ENCODE measurements around the gene TTC16.

The TTC16 gene

GRCh38 chr9:127715470-127716337 is at the start of gene TTC16, which contains the start of gene PTRH1:
Gene TTC16 (plus strand): TSS chr9:127716079. CDS start chr9:127716146, 67 bp downstream.
Gene PTRH1 (minus strand): TSS chr9:127715663. CDS start chr9:127715639, 24 bp downstream.
- DNase-seq, result peak; percentile 94

- no peak for DNase-seq
Measured at GRCh38 chr9:127667127-127667844, 48.6 kb upstream of the TTC16 start.

GRCh38 chr9:127667906-127668305 is 48.0 kb upstream of the TTC16 start:
- DNase-seq, result no peak

DNA sequence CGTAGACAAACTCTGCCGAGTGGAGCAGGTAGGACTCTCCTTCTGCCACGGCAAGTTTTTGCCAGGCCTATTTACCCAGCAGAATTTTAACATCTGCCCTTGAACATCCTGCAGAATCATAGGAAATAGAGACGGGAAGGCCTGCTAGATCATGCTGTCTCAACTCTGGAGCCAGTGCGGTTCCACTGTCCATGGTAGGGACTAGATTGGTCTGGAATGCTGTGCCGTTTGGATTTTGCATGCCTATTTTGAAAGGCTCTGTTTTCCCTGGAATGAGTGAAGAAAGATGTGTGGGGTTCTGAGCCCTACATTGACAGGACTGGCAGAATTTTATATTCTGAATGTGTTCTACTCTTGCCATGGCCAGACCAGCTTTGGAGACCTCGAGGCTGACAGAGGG is 42.6 kb upstream of the TTC16 start:
- no peak for DNase-seq

DNA sequence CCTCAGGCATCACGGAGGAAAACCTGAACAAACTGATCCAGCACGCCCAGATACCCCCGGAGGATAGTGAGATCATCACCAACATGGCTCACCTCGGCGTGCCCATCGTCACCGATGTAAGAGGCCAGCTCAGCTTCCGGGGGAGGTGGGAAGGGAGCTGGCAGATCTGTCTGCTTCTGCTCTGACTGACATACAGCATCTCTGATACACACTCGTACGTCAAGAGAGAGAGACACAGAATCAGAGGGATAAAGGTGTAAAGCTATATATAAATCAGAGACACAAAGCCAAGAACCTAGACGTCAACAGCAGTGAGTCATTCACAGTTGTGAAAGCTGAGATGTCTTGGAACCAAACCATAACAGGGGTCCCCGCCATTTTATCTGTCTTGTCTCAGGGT is 39.2 kb upstream of the TTC16 start:
- no peak for DNase-seq

GRCh38 chr9:127679506-127679905 is 36.4 kb upstream of the TTC16 start:
- DNase-seq, result no peak

DNA sequence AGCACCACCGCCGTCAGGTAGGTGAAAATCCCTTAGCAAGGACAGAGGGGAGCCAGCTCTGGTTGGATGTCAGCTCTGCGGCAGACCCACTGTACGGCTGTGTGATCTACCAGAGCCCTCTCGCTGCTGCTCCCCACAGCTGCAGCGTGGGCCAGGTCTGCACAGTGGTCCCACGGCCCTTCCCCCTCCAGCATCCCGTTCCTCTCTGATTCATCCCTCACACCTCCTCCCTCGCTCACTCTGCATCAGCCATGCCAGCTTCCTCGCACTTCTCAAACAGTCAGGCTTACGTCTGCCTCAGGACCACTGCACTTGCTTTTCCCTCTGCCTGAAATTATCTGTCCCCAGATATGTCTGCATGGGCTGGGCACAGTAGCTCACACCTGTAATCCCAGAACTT is 35.7 kb upstream of the TTC16 start:
- DNase-seq, result no peak

DNA sequence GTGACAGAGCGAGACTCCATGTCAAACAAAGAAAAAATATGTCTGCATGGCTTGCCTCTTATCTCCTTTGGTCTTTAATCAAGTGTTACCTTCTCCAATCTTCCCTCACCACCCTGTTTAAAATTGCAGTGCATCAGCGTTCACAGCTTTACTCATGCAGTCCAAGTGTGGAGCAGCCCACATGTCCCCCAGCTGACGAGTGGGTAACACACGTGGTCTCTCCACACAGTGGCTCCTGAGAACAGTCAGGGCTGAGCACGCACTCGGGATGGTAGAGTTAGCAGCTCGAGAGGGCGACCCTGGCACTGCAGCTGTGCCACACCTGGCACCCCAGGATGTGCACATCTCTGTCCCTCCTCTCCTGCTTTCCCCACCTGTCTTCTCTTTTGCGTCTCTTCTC is 35.0 kb upstream of the TTC16 start:
- DNase-seq, result no peak

DNA sequence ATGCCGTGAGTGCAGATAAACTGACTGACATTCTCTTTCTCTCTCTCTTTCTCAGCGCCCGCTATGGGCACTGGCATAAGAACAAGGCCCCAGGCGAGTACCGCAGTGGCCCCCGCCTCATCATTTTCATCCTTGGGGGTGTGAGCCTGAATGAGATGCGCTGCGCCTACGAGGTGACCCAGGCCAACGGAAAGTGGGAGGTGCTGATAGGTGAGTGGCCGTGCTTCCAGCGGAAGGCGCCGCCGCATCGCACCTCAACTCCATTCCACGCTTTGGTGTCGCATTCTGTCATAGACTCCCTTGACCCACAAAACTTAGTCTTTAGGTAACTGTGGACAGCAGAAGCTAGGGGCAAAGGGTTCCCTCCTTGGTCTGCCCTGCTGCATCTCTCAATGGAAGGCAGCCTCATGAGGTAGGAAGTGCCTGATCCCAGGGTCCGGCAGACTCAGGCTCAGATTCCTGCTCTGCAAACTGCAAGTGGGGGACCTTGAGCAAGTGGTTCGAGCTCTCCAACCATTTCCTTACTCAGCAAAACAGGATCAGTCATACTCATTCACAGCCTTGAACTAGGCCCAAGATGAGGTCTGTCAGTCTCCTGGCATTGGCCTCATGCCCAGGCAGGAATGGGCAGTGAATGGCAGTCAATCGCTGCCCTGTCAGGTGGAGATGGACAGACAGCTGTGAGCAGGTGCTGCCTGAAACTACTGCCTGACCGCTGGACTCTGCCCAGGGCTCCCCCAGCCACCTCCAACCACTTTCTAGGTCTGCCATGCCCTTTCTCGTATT is 33.3 kb upstream of the TTC16 start:
- DNase-seq, result no peak

GRCh38 chr9:127683723-127684122 is 32.2 kb upstream of the TTC16 start:
- peak; percentile 63 for DNase-seq

DNA sequence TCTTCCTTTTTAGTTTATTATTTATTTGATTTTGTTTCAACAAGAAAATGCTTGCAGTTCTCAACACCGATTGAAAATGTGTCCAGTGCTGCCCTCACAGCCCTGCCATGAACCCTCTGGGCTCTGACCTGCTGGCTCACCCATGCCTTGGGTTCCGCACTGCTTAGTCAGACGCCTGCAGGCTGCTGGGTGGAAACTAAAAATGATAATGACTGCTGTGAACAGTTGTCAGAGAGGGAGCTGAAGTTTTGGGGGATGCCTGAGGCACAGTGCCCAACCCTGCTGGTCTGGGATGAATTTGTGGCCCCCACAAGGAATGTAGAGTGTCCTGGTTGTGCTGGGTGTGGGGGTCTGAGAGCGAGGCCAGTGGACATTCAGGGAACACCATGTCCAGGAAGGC is 31.3 kb upstream of the TTC16 start:
- DNase-seq, result peak; percentile 37

DNA sequence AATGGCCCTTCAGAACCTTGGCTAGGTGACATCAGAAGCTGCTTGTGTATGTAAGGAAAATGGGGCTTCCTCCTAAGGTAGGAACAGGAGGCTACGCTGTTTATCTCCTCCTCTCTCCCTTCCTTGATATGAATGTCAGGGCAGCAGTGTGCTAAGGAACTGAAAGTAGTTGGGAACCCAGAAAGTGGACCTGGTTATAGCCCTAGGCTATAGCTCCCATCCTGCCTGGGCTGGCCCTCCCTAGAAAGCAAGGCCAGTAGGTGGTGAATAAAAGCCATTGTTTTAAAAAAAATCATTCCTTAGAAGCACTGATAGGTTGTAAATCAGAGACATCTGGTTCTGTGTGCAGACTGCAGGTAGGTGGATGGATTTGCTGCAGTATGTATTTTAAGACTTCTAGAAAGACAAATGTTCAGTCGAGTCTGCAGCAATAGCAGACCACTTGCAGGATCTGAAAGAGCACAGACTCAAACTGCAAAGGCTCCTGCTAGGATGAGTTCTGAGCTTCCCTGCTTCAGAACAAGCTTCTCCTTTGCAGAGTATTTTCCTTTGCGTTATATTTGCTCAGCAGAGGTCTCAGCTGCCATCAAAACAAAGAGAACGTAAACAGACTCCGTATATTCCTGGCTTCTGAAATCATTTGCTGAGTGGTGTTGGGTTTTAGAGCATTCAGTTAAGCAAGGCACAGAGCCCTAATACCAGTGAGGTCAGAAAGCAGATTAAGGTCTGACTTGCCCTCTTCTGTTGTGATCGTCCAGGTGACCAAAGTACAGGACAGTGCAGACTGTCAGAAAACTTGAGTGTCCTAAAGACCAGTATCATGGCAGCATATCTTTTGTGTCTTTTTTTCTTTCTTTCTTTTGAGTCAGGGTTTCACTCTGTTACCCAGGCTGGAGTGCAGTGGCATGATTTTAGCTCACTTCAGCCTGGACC is 29.2 kb upstream of the TTC16 start:
- no peak for DNase-seq

DNA sequence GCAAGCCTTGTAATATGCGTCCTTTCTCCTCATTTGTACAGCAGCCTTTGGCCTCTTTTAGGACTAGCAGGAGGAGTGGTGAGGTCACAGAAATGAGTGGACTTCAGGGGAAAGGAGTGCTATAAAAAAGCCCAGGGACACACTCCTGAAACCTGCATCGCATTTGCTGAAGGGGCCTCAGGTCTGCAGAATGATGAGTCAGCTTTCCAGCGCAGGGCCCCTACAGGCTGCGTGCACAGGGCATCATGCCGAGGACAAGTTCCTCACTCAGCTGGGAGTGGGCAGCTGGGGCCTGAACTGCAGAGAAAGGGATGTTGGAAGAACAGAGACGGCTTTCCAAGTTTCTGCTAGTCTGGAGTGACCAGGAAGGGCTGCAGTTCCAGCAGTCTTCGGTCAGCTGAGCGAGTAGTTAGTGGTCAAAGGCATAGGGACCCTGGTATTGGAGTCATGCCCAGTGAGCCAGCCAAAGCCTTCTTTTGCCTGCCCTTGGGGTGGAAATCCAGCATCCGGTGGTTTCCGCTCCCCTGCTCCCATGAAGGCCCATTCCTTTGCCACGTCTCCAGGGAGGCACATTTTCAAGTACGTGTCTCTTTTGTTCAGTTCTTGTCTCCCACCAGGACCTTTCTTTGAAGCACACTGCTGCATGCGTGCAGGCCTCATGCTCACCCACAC is 26.4 kb upstream of the TTC16 start:
- DNase-seq, result no peak

DNA sequence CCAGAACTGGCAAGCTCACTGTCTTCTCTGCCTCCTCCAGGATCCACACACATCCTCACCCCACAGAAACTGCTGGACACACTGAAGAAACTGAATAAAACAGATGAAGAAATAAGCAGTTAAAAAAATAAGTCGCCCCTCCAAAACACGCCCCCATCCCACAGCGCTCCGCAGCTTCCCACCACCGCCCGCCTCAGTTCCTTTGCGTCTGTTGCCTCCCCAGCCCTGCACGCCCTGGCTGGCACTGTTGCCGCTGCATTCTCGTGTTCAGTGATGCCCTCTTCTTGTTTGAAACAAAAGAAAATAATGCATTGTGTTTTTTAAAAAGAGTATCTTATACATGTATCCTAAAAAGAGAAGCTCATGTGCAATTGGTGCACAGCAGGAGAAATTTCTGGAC is 25.1 kb upstream of the TTC16 start:
- no peak for DNase-seq

DNA sequence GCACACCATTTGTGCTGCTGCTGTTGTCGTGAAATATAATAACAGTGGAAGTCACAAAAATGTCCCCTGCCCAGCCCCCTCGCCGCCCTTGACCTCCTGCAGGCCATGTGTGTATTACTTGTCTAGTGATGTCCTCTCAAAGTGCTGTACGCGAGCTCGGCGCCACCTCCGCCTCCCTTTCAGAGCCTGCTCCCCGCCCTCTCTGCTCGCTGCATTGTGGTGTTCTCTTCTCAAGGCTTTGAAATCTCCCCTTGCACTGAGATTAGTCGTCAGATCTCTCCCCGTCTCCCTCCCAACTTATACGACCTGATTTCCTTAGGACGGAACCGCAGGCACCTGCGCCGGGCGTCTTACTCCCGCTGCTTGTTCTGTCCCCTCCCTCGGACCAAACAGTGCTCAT is 23.8 kb upstream of the TTC16 start:
- no peak for DNase-seq

GRCh38 chr9:127693143-127693542 is 22.7 kb upstream of the TTC16 start:
- DNase-seq, result no peak

GRCh38 chr9:127693697-127694096 is 22.2 kb upstream of the TTC16 start:
- no peak for DNase-seq

GRCh38 chr9:127694890-127695720 is 20.8 kb upstream of the TTC16 start:
- DNase-seq, result peak; percentile 71

- DNase-seq, result no peak
Measured at GRCh38 chr9:127697575-127697974, 18.3 kb upstream of the TTC16 start.

DNA sequence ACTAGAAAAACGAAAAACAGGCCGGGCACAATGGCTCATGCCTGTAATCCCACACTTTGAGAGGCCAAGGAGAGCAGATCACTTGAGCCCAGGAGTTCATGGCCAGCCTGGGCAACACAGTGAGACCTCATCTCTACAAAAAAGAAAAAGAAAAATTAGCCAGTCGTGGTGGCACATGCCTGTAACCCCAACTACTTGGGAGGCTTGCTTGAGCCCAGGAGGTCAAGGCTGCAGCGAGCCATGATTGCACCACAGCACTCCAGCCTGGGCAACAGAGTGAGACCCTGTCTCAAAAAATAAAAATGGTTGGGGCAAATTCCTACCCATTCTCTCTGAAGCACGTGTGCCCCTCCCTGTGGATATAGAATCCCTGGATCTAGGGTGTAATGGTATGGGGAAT is 17.5 kb upstream of the TTC16 start:
- DNase-seq, result no peak

All from fibroblast of skin of right quadriceps (primary cell).